ENCODE measurements around the gene RBL1.
"Not testable (repeated sequence)": the region's sequence is repeated elsewhere in the genome, so short reads cannot be mapped to it uniquely, and the experiment has no call there.

GRCh38 chr20:37005062-37005942, 90.5 kb downstream of the RBL1 start:
- not testable (repeated sequence) for TF ChIP-seq POLR2AphosphoS5 (IDR thresholded peaks at IDR 0.05)
- TF ChIP-seq, protein P1, sequence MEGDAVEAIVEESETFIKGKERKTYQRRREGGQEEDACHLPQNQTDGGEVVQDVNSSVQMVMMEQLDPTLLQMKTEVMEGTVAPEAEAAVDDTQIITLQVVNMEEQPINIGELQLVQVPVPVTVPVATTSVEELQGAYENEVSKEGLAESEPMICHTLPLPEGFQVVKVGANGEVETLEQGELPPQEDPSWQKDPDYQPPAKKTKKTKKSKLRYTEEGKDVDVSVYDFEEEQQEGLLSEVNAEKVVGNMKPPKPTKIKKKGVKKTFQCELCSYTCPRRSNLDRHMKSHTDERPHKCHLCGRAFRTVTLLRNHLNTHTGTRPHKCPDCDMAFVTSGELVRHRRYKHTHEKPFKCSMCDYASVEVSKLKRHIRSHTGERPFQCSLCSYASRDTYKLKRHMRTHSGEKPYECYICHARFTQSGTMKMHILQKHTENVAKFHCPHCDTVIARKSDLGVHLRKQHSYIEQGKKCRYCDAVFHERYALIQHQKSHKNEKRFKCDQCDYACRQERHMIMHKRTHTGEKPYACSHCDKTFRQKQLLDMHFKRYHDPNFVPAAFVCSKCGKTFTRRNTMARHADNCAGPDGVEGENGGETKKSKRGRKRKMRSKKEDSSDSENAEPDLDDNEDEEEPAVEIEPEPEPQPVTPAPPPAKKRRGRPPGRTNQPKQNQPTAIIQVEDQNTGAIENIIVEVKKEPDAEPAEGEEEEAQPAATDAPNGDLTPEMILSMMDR (IDR thresholded peaks at IDR 0.05; ENCODE audit: poor library complexity, severe bottlenecking): not testable (repeated sequence)

Measured in neural cell (in vitro differentiated cells).